Right ventricle myocardium superior (tissue), 1 donor: Measurements from ENCODE around the gene TCAF1. TPM values are rescaled to one million over a fixed set of nuclear protein-coding genes. Genes with fewer than 3 reads are reported as not detected.
A peak's percentile ranks its signal among the peaks of the same experiment; 100 is the strongest.

Experiments
- ATAC-seq: fragments of 200-7000 bp; cut with Tn5 transposase; one replicate; pipeline ENCODE4 v1.9.1; 2020; ENCODE audit warnings: mild to moderate bottlenecking; ENCODE audit not compliant: poor library complexity
- DNase-seq: peaks from one replicate; pipeline ENCODE4 v3.0.0-alpha.2; 2020
- intact Hi-C: fragments of 100-400 bp; cut with DNase I; formaldehyde crosslinking; loops from one replicate; pipeline ENCODE4 v1.11.2; 2022
- long read RNA-seq: library from polyadenylated mRNA; unstranded; transcript quantifications from one replicate; pipeline ENCODE4 v2.0.0, GENCODE V29; 2021
- total RNA-seq: library from RNA; stranded (reverse); fragmentation: NEBNext Ultra II Directional; extraction: Animal tissue kit (Norgen Biotek cat#: 25700); gene quantifications from one replicate; pipeline ENCODE4 v1.2.1, GENCODE V29; 2021
- donor health status: DM: no; HTN: yes; CAD: no; lungs with severe emphysema.

TCAF1 gene, protein sequence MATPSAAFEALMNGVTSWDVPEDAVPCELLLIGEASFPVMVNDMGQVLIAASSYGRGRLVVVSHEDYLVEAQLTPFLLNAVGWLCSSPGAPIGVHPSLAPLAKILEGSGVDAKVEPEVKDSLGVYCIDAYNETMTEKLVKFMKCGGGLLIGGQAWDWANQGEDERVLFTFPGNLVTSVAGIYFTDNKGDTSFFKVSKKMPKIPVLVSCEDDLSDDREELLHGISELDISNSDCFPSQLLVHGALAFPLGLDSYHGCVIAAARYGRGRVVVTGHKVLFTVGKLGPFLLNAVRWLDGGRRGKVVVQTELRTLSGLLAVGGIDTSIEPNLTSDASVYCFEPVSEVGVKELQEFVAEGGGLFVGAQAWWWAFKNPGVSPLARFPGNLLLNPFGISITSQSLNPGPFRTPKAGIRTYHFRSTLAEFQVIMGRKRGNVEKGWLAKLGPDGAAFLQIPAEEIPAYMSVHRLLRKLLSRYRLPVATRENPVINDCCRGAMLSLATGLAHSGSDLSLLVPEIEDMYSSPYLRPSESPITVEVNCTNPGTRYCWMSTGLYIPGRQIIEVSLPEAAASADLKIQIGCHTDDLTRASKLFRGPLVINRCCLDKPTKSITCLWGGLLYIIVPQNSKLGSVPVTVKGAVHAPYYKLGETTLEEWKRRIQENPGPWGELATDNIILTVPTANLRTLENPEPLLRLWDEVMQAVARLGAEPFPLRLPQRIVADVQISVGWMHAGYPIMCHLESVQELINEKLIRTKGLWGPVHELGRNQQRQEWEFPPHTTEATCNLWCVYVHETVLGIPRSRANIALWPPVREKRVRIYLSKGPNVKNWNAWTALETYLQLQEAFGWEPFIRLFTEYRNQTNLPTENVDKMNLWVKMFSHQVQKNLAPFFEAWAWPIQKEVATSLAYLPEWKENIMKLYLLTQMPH
- 33.8 TPM for total RNA-seq
- long read RNA-seq, full-length matches to known transcripts: 10 of 41 reads
- long read RNA-seq, partial matches to known transcripts: 22 of 41 reads
- long read RNA-seq, other reads (novel, unspliced or antisense): 9 of 41 reads

DNA sequence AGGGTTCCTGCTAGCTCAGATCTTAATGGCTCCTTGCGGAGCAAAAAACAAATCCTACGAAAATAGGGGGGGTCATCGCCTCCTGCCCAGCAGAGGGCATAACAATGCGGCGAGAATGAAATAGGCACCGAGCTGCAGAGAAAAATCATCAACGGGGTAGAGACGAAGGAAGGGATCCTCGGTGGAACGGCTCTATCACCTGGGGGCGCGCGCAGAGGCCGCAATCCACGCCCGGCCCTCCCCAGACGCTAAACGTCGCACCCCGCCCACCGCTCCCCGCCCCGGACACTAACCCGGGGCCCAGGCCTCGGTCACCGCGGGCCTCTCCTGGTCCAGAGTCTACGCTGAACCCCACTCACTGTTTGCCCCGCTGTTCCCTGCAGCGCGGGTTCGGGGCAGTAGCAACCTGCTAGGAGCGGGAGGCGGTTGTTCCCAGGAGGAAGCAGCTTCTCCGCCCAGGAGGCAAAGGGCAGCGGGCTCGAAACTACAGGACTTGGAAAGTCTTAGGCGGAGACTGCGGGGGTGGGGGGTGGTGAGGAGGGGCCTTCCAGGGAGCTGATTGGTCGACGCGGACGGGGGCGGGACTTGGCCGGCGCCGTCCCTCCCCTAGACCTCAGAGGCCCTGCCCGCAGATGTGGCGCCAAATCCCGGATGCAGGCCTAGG is at the start of gene TCAF1:
Gene TCAF1, minus strand, starts transcription at position 509 of the 664 bp plus-strand sequence. CDS start 25,568 bp downstream, outside the sequence.
- intact Hi-C loops: loop anchor here (10.0 kb wide), 1 partner anchor 123 kb away; no protein-coding TSS in a partner anchor
- DNase-seq (peak; percentile 98), ATAC-seq (peak; percentile 98)

DNA sequence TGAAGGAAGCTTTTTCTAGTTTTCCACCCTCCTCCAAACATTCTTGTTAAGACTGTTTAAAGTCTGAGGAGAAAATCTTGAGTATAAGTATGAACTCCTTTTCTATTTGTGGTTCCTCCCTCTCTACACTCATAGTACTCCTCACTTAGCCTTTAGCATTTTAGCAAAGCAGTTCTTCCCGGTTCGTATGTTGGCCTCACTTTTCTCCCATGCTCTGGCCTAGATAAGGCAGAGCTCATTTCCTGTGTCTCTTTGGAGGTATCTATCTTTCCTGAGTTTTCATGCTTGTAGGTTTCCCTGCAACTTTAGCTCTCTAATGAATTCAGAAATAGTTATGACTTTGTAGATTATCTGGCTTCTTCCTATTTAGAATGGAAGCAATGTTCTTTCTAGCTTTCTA is 46.8 kb upstream of the TCAF1 start:
- no peak for ATAC-seq
- intact Hi-C loops: no loop called here
- no peak for DNase-seq

DNA sequence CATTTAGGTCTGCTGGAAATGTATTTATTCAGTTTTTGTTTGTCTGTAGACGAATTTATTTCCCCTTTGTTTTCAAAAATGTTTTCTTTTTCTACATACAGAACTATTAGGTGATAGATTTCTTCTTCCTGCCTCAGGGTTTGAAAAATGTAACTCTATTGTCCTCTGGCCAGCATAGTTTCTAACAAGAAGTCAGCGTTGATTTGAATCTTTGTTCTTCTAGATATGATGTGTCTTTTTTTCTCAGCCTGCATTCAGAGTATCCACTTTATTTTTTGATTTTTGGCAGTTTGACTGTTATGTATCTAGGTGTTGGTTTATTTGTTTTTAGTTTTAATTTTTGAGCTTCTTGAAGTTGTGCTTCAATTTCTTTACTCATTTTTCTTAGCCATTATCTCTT is 45.1 kb upstream of the TCAF1 start:
- ATAC-seq (no peak), DNase-seq (no peak)
- intact Hi-C loops: no loop called here

DNA sequence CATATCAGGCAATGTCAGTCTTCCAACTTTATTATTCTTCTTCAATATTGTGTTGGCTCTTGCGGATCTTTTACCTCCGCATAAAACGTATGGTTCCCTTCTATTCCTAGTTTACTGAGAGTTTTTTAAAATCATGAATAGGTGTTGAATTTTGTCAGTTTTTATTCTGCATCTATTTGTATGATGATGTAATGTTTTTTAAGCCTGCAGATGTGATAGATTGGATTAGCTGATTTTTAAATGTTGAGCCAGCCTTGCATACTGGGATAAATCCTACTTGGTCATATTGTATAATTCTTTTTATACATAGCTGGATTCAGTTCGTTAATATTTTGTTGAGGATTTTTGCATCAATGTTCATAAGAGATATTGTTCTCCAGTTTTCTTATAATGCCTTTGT is 43.4 kb upstream of the TCAF1 start:
- DNase-seq (no peak), ATAC-seq (no peak)
- intact Hi-C loops: no loop called here

DNA sequence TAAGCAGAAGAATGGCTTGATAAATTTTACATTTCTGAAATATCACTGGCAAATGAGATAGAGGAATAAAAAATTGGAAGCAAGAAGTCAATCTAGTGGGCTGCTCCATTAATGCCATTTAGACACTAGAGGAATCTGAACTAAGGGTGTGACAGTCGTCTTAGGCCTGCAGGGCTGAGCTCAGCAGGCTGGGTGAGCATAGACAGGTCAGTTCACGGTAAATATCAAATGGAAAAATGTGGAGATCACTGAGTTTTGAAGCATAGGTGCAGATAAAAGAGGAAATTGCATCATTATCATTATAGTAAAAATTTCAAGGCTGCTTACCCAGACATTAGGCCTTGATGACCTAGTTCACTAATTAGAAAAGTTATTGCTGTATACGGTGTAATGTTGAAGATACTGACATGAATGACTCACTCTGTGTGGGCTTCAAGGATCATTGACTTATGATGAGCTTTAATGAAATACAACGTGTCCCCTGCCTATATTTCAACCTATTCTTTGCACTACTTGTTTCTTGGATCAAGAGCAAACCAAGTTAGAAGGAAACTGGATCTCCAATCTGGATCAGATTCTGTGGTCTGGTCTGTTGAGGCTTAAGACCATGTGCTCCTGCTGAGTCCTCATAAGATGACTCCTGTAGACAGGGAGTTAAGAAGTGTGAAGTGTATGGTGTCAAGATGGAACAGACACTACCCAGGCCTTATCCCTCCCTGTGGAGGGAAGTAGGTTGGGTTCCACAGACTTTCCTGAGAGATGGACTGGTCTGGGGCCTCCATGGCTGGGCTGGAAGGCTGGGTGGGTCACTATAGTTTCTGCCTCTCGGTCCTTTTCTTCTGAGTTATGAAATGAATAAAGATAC is 36.6 kb upstream of the TCAF1 start:
- no peak for ATAC-seq
- no peak for DNase-seq
- intact Hi-C loops: no loop called here

DNA sequence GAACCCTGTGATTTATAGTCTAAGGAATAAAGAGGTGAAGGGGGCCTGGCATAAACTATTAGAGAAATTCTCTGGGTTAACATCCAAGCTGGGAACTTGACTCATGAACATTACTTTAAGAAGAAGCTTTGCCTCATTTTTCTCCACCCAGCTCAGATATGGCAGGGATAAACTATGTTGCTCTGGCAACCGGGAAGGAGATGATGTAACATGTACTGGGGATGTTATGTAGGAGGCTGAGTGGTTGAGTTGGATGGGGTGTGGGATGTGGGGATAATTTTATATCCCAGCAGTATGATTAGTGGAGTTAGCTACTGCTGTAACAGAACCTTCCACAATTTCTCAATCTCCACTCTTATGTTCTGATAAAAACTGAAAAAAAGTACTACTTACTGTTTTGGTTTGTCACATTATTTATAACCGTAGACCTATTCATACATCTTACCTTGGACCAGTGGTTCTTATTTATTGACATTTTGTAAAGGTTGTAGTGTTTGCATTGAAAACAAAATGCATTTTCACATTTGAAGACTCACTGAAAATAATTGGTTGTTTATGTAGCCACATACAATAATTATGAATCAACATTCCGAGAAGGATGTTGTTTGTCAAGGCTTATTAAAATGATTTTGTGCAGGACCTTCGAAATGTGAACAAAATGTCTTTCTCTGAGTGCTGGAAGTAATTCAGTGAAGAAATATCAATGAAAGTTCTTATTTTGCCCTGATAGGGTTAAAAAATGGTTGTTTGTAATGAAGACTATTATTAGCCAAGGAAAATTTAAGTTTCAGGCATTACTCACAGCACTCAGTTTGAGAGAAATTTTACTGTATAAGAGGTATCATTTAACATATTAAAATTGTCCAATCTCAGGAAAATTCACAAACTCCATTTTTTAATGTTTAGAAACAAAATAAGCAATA is 34.4 kb upstream of the TCAF1 start:
- DNase-seq (no peak), ATAC-seq (no peak)
- intact Hi-C loops: no loop called here

DNA sequence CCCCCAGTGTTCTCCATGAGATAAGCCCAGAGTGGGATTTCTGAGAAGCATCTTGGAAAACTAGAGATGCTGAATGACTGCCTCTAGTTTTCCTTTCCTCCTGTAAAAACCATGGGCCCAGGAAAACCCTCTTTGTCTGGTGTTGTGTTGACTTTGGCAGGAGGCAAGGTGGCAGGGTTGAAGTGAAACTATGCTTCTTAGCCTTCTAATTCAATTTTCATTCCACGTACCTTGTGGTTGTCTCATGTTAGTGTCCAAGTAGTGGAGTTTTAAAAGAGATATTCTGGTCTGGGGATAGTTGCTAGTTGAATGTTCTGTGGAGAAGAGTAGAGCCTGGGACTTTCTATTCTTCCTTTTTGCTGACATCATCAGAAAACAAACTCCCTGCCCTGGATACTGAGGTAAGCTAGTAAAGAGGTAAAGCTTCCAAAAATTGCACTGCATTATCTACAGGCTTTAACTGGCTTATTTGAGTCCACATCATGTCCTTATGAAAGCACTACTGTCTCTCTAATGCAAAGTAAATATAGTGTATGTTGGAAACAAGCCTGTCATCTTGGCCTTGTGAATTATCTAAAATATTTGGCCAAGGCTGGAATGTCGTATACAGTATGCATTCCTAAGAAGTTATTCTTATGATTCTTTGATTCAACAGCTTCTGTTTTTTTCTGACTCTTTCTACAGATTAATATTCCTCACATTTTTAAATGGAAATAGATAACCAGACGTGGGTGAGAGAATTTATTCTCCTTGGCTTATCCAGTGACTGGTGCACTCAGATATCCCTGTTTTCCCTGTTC is 32.8 kb upstream of the TCAF1 start, which contains the start of gene OR2F2:
Gene OR2F2, plus strand, starts transcription at position 708 of the 800 bp plus-strand sequence. Its CDS starts 0 bp downstream, at position 708.
- no peak for DNase-seq
- intact Hi-C loops: no loop called here
- ATAC-seq: no peak

DNA sequence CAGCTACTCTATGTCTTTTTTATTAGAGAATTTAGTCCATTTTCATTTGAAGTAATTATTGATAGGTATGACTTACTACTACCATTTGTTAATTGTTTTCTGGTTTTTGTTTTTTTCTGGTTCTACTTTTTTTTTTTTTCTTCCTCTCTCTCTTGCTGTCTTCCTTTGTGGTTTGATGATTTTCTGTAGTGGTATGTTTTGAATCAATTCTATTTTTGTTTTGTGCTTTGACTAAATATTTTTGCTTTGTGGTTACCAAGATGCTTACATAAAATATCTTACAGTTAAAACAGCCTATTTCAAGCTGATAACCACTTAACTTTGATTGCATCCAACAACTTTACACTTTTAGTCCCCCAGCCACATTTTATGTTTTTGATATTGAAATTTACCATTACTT is 29.8 kb upstream of the TCAF1 start:
- ATAC-seq: no peak
- DNase-seq: no peak
- intact Hi-C loops: no loop called here

DNA sequence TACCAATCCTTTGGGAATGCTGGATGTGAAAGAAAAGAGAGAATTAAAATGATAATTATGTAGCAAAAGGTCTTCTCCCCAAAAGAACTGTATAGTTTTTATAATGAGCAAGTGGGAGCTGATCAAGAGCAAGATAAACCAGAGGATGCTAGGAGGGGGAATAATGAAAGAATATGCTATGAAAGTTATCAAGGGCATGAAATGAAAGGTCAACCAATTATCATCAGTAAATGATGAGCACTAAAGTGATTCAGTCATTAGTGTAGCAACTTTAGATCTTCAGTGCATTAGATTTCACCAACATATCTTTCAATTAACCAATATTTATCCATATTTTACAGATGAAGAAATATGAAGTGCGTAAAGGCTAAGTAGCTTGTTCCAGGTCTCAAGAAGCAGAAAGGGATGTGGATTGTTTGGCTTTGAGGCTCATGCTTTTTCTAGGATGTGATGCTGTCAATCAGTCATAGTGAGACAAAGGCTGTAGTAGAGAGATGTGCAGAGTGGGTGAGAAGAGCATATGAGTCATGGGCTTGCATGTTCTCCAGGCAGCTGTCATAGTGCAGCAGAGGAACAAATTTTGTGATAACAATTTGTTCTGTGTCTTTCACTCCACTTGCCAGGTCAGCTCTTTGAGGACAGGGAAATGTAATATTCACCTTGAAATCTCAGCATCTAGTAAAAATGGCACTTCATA is 27.4 kb upstream of the TCAF1 start:
- no peak for ATAC-seq
- intact Hi-C loops: no loop called here
- no peak for DNase-seq

DNA sequence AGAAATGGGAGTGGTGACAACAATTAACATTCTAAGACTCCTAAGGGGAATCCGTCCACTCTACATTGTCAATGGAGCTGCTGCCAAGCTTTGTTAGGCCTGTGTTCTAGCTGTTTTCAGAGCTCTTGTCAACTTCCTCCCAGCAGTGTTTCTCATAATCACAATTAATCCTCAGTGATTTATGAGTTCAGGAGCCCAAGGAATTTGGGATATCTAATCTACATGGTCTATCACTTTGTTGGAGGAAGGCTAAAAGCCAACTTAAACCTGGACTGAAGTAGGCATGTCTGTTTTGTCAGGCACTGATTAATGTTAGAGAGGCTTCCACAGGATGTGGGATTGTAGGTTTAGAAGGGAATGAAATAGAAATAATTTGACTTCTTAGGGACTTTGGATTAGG is 22.9 kb upstream of the TCAF1 start:
- ATAC-seq (no peak), DNase-seq (no peak)
- intact Hi-C loops: no loop called here

DNA sequence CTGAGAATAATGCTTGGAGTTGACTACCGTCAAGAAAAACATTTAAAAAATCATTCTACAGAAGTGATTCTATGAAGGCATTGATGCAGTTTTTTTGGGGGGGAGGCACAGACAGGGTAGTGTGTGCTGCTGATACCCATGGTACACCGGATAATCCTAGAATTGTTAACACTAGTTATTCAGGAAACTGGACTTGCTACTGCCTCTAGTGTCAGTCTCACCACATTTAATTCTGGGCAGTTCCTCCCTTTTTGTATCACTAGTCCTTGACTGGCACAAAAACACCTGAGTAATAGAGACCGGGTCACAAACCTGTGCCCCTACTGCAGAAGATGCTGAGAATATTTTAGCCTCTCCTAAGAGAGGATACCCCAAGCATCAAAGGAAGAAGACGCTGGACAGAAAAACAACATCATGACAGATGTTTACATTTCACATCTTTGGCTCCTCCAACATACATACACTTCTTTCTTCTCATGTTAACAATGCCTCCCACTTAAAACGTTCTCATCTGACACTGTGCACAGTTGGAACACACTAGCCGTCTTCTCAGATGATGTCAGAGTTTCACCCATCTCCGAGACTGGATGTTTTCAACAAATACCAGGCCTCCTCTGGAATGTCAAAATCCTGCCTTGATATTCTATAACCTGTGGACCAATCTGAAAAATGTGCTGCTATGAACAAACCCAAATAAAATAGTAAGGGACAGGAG is 13.1 kb upstream of the TCAF1 start:
- DNase-seq (no peak), ATAC-seq (no peak)
- intact Hi-C loops: no loop called here

DNA sequence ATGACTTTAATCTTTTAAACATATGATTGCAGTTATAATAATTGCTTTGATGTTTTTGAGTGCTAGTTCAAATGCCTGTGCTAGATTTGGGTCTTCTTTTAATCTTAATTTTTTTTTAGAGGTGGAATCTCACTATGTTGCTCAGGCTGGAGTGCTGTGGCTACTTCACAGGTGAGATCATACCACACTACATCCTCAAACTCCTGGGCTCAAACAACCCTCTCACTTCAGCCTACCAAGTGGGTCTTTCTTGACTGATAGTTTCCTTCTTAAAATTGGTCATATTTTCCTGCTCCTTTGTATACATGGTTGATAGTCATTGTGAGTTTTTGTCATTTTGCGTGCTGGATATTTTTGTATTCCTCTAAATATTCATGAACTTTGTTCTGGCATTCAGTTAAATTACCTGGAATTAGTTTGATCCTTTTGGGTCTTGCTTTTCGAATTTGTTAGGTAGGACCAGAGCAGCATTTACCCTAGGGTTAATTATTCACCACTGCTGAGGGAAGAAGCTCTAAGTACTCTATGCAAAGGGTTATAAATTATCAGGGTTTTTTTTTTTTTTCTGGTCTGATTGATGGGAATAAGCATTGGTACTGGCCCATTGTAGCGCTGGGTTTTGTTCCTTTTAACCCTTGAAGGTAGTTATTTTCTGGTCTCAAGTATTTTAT is 12.1 kb upstream of the TCAF1 start:
- intact Hi-C loops: no loop called here
- DNase-seq: no peak
- no peak for ATAC-seq

DNA sequence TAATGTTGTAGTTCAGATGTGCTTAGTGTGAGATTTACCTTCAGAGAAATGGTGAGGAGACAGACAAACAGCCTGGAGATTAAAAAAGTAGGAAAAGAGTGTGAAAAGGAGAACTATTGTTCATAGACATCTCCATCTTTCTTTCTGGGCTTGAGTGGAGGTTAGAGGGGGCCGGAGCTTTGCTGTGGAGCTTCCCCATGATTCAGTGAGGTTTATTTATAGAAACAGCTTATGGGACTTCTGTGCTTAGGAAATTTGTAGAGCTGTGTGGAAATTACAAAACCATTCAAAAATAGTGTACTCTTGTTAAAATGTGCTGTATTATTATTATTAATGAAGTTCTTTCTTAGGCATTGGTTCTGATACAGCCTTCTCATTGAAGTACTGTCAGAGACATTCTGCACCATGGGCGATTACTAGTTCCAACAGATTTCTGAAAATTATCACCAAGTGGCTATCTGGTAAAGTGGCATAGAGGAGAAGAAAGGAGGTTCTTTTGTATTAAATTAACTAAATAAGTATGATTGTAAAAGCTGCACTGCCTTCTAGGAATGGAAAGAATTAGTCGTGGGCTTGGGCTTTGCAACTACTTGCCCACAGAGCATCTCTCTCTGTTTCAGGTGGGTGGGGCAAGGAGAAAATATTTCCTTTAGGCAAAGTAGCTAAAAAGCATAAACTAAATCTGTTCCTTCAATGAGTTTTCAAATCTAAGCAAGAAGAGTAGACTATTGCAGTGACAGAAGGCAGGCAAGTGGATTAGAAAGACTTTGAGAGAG is 8.7 kb upstream of the TCAF1 start:
- ATAC-seq: no peak
- intact Hi-C loops: no loop called here
- DNase-seq: no peak

DNA sequence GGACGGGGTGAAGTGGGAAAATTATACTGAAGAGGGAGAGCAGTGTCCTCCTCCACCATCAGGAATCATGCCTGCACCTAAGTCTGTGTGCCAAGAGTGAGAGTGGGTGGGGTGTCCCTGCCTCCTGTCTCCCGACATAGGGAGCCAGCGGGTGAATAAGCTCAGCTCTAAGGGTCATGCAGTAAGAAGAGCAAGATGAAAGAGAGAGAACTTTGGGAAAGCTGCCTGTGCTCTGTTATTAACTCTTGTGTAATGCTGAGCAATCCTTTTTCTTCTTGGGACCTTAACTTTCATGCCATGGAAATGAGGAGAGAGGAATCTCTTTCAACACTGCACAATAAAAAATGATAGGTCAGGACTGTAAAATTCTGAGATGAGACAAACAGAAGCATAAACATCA is 7.9 kb upstream of the TCAF1 start:
- DNase-seq (no peak), ATAC-seq (no peak)
- intact Hi-C loops: loop anchor here (10.0 kb wide), 1 partner anchor 115 kb away; no protein-coding TSS in a partner anchor
